Stimulated activated naive CD8-positive, alpha-beta T cell treated with anti-CD3 and anti-CD28 coated beads, Interleukin-15, amount 100 ng/mL, for 72 hours (primary cell): ENCODE measurements around the gene SERPINA4.
A peak's percentile ranks its signal among the peaks of the same experiment; 100 is the strongest.

Experiments used
- ATAC-seq: fragments of 150-1000 bp; cut with Tn5 transposase; 2 replicates; pipeline ENCODE4 v1.10.0; 2021; ENCODE audit warnings: mild to moderate bottlenecking, moderate library complexity
- DNase-seq, 2 donors: peaks; one replicate each; pipeline ENCODE4 v3.0.0; 2021 to 2022
- H3K27ac Mint-ChIP-seq, 2 donors: one replicate each; pipeline ENCODE4 v1.8.0; 2022; ENCODE audit warnings: mild to moderate bottlenecking in 2 of 2, mixed read lengths in 2 of 2, moderate library complexity in 2 of 2
- H3K27me3 Mint-ChIP-seq: one replicate; pipeline ENCODE4 v1.8.0; 2022; ENCODE audit warnings: mixed read lengths
- H3K4me1 Mint-ChIP-seq: one replicate; pipeline ENCODE4 v1.8.0; 2022; ENCODE audit warnings: mild to moderate bottlenecking, mixed read lengths
- H3K4me3 Mint-ChIP-seq, 2 donors: one replicate each; pipeline ENCODE4 v1.8.0; 2022; ENCODE audit warnings: mild to moderate bottlenecking in 2 of 2, mixed read lengths in 2 of 2, moderate library complexity in 1 of 2
- H3K9me3 Mint-ChIP-seq, 2 donors: one replicate each; pipeline ENCODE4 v1.8.0; 2022; ENCODE audit warnings: mixed read lengths in 2 of 2

SERPINA4 gene

GRCh38 chr14:94560751-94561655, at the start of gene SERPINA4:
SERPINA4 (plus strand) TSS chr14:94561442; CDS start chr14:94563483, 2,041 bp downstream.
- no peak within 1 kb of the TSS for H3K27ac Mint-ChIP-seq
- H3K4me1 Mint-ChIP-seq: no peaks in the 10 kb centered on the region
- peaks cover 0 to 22% of the 10 kb centered on the region in 2 donors for H3K9me3 Mint-ChIP-seq
- no peak within 1 kb of the TSS for H3K4me3 Mint-ChIP-seq
- H3K27me3 Mint-ChIP-seq: peaks cover 22% of the 10 kb centered on the region
- no peak for ATAC-seq
- no peak for DNase-seq

GRCh38 chr14:94514351-94514750, 46.9 kb upstream of the SERPINA4 start:
- no peak overlapping the region for H3K4me3 Mint-ChIP-seq
- no peaks in the 10 kb centered on the region for H3K4me1 Mint-ChIP-seq
- DNase-seq (no peak), ATAC-seq (no peak)
- H3K27me3 Mint-ChIP-seq: peaks cover 14% of the 10 kb centered on the region
- H3K27ac Mint-ChIP-seq: no peak overlapping the region
- peaks cover 8 to 9% of the 10 kb centered on the region in 2 donors for H3K9me3 Mint-ChIP-seq

DNA sequence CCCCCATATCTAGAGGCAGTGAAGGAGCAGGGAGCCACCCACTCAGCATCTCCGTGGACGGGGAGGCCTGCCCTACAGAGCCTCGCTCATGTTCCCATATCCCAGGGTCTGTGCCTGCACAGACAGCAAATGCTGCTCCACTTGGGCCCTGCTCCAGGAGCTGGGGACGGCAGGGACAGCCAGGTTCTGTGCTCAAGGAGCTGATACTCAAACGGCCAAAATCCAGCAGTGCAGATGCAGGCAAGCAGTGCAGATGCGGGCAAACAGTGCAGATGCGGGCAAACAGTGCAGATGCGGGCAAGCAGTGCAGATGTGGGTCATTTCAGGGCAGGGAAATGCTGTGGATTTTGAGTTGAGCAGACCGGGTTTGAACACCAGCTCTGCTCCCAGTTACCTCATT, 45.8 kb upstream of the SERPINA4 start:
- H3K4me3 Mint-ChIP-seq: no peak overlapping the region
- no peak overlapping the region for H3K27ac Mint-ChIP-seq
- peaks cover 14 to 15% of the 10 kb centered on the region in 2 donors for H3K9me3 Mint-ChIP-seq
- H3K4me1 Mint-ChIP-seq: no peaks in the 10 kb centered on the region
- DNase-seq (no peak), ATAC-seq (no peak)
- H3K27me3 Mint-ChIP-seq: peaks cover 14% of the 10 kb centered on the region

- Mint-ChIP-seq H3K9me3 (peaks cover 14 to 15% of the 10 kb centered on the region in 2 donors), H3K27me3 (peaks cover 14% of the 10 kb centered on the region), H3K4me3 (no peak overlapping the region), H3K4me1 (no peaks in the 10 kb centered on the region), H3K27ac (no peak overlapping the region)
- DNase-seq (no peak), ATAC-seq (no peak)
Measured at GRCh38 chr14:94515856-94516255, 45.4 kb upstream of the SERPINA4 start.

- H3K27ac Mint-ChIP-seq: no peak overlapping the region
- no peaks in the 10 kb centered on the region for H3K4me1 Mint-ChIP-seq
- ATAC-seq: no peak
- H3K27me3 Mint-ChIP-seq: peaks cover 14% of the 10 kb centered on the region
- no peak for DNase-seq
- peaks cover 14 to 15% of the 10 kb centered on the region in 2 donors for H3K9me3 Mint-ChIP-seq
- no peak overlapping the region for H3K4me3 Mint-ChIP-seq
Measured at GRCh38 chr14:94517248-94517640, 44.0 kb upstream of the SERPINA4 start.

- no peak for ATAC-seq
- Mint-ChIP-seq H3K4me1 (no peaks in the 10 kb centered on the region), H3K27me3 (peaks cover 14% of the 10 kb centered on the region), H3K4me3 (no peak overlapping the region), H3K27ac (no peak overlapping the region), H3K9me3 (peaks cover 14 to 15% of the 10 kb centered on the region in 2 donors)
- no peak for DNase-seq
Measured at GRCh38 chr14:94517641-94518257, 43.5 kb upstream of the SERPINA4 start.

- ATAC-seq (no peak), DNase-seq (no peak)
- no peaks in the 10 kb centered on the region for H3K4me1 Mint-ChIP-seq
- no peak overlapping the region for H3K27ac Mint-ChIP-seq
- H3K27me3 Mint-ChIP-seq: peaks cover 31% of the 10 kb centered on the region
- H3K9me3 Mint-ChIP-seq: peaks cover 14 to 20% of the 10 kb centered on the region in 2 donors
- no peak overlapping the region for H3K4me3 Mint-ChIP-seq
Measured at GRCh38 chr14:94521375-94522114, 39.7 kb upstream of the SERPINA4 start.

DNA sequence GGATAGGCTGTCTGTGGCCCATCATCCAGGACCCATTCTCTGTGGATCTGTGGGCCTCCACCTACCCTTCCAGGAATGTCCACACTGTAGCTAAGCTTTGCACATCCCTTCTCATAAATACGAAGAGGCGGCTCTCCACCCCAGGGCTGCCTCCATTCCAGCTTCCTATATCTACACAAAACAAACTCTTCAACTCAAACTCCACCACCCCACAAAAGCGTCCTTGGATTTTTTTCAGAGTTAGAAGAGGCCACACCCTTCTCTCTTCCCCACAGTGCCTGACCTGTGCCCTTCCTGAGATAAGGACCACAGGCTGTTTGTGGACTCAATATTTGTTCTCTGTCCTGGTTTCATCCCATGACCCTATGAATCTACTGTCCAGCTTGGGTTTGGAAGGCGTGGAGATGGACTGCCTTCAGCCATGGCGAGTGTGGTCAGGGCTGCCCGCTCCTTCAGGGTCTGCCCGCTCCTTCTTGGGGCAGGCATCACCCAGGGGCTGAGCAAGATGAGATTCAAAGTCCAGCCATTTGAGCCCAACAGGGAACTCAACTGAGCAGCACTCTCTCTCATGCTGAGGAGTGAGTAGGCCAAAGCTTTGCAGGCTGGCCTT, 39.0 kb upstream of the SERPINA4 start:
- H3K27me3 Mint-ChIP-seq: peaks cover 38% of the 10 kb centered on the region

GRCh38 chr14:94523265-94523664, 38.0 kb upstream of the SERPINA4 start:
- H3K27ac Mint-ChIP-seq: no peak overlapping the region
- no peak overlapping the region for H3K4me3 Mint-ChIP-seq
- H3K4me1 Mint-ChIP-seq: no peaks in the 10 kb centered on the region
- DNase-seq (no peak), ATAC-seq (no peak)
- peaks cover 46% of the 10 kb centered on the region for H3K27me3 Mint-ChIP-seq
- peaks cover 14 to 20% of the 10 kb centered on the region in 2 donors for H3K9me3 Mint-ChIP-seq

More for the DNA sequence above, 39.0 kb upstream of the SERPINA4 start:
- Mint-ChIP-seq H3K4me3 (no peak overlapping the region), H3K9me3 (peaks cover 14 to 20% of the 10 kb centered on the region in 2 donors), H3K4me1 (no peaks in the 10 kb centered on the region), H3K27ac (no peak overlapping the region)
- ATAC-seq (no peak), DNase-seq (no peak)

GRCh38 chr14:94524093-94524492, 37.1 kb upstream of the SERPINA4 start:
- H3K27me3 Mint-ChIP-seq: peaks cover 46% of the 10 kb centered on the region
- peaks cover 8 to 15% of the 10 kb centered on the region in 2 donors for H3K9me3 Mint-ChIP-seq
- no peak for DNase-seq
- H3K4me1 Mint-ChIP-seq: no peaks in the 10 kb centered on the region
- ATAC-seq: no peak
- H3K27ac Mint-ChIP-seq: no peak overlapping the region
- no peak overlapping the region for H3K4me3 Mint-ChIP-seq

GRCh38 chr14:94531187-94531586, 30.1 kb upstream of the SERPINA4 start:
- peaks cover 0 to under 1% of the 10 kb centered on the region in 2 donors for H3K9me3 Mint-ChIP-seq
- no peak overlapping the region for H3K27ac Mint-ChIP-seq
- H3K4me3 Mint-ChIP-seq: no peak overlapping the region
- ATAC-seq: no peak
- no peak for DNase-seq
- H3K4me1 Mint-ChIP-seq: no peaks in the 10 kb centered on the region
- H3K27me3 Mint-ChIP-seq: peaks cover 17% of the 10 kb centered on the region

- DNase-seq (no peak), ATAC-seq (no peak)
- Mint-ChIP-seq H3K27ac (no peak overlapping the region), H3K27me3 (peaks cover 9% of the 10 kb centered on the region), H3K4me3 (no peak overlapping the region), H3K4me1 (no peaks in the 10 kb centered on the region), H3K9me3 (no peaks in the 10 kb centered on the region)
Measured at GRCh38 chr14:94532447-94532846, 28.8 kb upstream of the SERPINA4 start.

DNA sequence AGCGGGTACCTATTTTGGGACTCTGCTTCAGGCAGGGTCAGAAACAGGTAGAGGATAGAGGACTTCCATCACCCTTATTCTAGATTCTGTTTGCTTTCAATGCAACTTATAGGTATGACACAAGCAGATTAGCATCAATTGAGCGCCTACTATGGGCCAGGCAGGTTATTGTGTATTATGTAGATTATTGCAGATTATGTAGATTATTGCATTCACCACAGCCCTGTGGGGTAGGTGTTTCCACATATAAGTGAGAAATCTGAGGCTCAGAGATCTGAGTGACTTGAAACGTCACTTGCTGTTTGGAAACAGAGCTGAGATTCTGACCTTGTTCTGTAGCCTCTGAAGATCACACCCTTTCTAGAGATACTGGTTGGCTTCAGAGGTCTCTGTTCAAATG, 25.7 kb upstream of the SERPINA4 start:
- ATAC-seq (no peak), DNase-seq (no peak)
- Mint-ChIP-seq H3K4me3 (no peak overlapping the region), H3K27me3 (peaks cover 25% of the 10 kb centered on the region), H3K4me1 (no peaks in the 10 kb centered on the region), H3K9me3 (peaks cover 0 to 4% of the 10 kb centered on the region in 2 donors), H3K27ac (no peak overlapping the region)

GRCh38 chr14:94536836-94537235, 24.4 kb upstream of the SERPINA4 start:
- DNase-seq (no peak), ATAC-seq (no peak)
- Mint-ChIP-seq H3K27me3 (peaks cover 32% of the 10 kb centered on the region), H3K27ac (peak overlapping the region in 1 of 2 donors; percentile 34), H3K4me3 (no peak overlapping the region), H3K9me3 (peaks cover 0 to 4% of the 10 kb centered on the region in 2 donors), H3K4me1 (no peaks in the 10 kb centered on the region)

DNA sequence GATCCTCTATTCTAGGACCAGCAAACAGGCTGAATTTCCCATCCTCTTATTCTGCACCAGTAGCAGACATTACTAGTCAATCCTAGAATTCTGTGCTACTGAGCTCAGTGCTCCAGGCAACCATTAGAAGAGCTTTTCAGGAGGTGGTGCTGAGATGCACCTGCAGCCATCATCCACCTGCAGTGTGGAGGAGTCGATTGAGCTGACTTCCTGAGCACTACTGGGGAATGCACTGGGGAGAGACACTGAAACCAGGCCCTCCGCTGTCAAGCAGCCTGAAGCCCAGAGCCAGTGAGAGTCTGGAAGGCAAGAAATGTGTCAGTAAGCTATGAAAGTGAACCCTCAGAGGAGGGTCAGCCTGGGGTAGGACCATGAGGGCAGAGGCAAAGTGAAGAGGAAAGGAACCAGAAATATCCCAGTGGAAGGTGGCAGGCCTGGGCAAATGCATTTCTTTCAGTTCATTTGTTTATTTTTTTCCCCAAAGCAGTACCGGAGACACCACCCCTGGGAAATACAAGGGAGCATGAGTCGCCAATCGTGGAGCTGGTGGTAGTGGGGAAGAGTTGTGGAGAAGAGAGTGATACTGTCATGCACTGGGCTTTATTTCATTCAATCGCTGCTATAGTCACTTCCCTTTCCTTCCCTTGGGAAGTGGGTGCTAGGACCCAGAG, 23.0 kb upstream of the SERPINA4 start:
- ATAC-seq (no peak), DNase-seq (no peak)
- Mint-ChIP-seq H3K27me3 (peaks cover 39% of the 10 kb centered on the region), H3K4me3 (no peak overlapping the region), H3K9me3 (peaks cover 0 to 4% of the 10 kb centered on the region in 2 donors), H3K27ac (no peak overlapping the region), H3K4me1 (no peaks in the 10 kb centered on the region)
